GM19467 (cell line): Measurements from ENCODE around the gene TAGLN2.

Experiments
- ATAC-seq: cut with Tn5 transposase; IDR thresholded peaks from one replicate; pipeline ENCODE4 v1.9.1; 2021; ENCODE audit warnings: mild to moderate bottlenecking, moderate library complexity; ENCODE audit not compliant: unreplicated experiment

Gene TAGLN2

DNA sequence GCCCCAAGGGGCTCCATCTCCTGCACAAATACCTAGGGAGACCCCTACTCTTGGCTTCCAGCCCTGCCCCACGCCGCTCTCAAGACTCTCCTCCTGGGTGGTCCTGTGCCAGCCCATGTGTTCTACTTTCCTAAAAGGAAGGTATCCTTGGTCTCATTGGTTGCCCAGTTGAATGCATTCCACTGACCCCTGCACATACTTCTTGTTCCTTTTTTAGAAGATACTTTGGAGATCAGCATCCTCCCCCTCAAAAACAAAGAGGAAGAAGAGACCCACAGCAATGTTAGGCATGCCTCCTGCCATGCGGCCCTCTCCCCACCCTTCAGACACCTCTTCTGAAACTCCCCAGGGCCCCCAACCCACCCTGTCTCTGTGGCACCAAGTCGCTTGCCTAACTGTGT, 24.7 kb upstream of the TAGLN2 start:
- ATAC-seq = no peak

DNA sequence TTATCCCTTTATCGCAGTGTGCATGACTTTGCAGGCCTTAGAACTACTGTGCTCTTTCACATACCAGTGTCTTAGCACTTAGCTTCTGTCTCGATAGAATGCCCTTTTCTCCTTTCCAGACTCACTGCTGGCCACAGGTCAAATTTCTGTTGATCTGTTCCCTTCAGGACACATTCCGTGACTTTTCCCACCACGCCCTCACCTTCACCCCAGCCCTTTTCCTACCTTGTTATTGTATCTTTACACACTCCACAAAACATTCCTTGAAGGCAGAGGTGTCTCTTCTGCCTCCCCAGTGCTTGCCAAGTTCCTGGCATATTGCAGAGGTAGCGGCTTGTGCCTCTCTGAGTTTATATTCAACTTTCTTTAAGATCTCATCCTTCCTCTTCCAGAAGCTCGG, 23.8 kb upstream of the TAGLN2 start:
- ATAC-seq = no peak

DNA sequence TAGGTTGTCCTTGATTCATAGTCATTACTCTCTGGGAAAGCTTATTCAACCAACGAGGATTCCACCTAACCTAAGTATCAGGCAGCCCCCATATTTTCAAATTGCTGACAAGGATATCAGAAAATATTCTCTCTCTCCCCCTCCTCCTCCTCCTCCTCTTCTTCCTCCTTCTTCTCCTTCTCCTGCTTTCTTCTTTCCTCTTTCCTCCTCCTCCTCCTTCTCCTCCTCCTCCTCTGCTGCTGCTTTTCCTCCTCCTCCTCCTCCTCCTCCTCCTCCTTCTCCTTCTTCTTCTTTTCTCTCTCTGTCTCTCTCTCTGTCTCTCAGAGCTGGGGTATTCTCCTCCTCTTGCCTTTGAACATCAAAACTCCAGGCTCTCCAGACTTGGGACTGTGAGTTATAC, 22.6 kb upstream of the TAGLN2 start:
- no peak for ATAC-seq

DNA sequence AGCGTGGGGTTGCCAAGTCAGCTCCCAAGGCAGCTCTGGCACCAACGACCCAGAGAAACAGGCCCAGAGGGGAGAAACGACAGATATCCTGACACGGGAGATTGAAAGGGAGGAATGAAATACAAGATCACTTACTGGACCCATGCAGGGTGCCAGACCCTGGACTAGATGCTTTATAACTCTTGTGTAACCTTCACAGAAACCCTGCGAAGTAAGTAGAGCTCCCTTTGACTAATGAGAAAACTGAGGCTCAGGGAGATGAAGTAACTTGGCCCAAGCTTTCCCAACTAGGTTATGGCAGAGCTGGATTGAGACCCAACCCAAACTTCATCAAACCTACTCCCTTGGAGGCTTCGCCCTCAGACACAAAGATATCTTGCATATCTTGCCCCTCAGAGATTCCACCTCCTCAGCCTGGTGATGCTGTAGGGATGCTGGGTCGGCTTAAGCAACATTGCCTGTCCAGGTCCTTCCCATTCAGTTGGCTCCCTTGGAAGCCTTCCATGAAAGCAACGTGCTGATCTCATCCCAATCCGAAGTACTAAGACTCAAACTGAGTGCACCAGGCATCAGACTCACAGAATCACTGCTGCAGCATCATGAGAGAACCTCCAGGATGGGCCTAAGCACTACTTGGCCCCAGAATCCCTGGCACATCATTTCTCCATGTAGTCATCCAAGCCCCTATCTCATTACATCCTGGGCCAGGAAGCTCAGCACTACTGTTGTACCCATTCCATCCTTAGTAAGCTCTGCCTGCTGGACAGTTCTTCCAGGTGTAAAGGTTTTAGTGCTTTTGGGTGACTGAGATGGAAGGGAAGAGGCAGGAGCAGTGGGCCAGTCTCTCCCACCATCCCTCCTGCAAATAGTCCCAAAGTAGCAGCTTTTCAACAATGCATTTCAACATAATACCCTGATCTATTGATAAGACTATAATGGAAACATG, 21.2 kb upstream of the TAGLN2 start:
- ATAC-seq = no peak

DNA sequence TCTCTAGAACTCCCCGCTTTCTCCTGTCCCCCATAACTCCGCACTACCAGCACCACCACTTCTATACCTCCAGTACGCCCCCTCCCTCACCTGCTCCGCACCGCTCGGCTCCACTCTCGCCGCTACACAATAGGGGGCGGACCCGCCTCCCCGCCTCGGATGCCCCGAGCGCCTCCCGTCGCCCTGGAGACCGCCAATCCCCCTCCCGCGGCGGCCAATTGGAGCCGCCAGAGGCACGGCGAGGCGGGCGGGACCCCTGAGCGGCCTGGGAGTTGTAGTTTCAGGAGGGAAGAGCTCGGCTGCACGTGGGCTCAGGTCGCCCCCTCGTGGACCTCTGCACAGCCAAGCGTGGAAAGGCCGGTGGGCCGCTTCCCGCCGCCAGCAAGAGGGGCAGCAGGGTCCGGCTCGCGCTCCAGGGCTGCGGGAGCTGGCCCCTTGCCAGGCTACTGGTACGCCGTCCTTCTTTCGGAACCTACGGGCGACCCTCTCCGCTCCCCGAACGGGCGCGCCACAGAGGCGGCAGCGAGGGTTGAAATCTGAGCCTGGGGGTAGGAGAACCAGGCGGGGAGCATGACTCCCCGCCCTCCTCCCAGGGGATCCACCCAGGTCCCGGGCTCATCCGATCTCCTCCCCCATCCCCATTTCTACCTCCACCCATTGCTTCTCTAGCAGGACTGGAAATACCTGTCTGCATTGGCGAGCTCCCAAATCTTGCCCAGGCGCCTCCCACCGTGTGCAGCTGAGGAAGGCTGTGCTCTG, 20.4 kb upstream of the TAGLN2 start, which contains the start of gene IGSF9:
TSS of gene IGSF9 (minus strand) at position 131 of the 759 bp plus-strand sequence. CDS start 2,159 bp downstream, outside the sequence.
- ATAC-seq = no peak

DNA sequence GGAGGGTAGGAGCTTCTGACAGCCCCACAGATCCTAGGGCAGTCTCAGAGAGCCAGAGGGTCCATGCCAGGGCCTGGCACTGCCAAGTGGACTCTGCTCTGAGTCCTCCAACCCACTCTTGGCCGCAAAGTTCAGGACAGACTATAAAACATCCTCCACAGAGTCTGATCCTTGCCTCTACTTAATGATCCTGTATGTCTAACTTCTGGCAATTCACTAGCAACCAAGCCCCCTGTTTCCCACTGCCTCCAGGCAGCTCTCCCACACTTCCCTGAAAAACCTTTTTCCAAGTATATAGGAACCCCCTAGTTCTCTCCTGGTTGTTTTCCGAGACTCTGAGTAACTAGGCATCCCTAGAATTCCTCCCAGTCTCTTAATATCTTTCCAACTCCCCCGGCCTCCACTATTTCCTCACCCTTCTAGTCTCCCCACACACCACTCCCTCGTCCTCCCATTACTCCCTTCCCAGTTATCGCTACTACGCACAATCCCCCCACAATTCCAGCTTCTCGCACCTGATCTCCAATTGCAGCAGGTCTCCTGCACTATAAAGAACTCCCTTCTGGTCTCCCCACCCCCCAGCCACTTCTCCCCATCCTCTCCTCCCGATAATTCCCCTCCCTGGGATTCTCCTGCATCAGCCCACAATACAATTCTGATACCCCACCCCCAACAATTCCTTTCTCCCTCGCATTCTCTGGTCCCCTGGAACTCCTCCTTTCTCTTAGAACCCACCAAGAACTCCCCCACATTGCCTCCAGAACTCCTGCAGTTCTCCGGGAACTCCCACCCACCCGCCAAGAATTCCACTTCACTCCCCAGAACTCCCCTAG, 19.5 kb upstream of the TAGLN2 start:
- no peak for ATAC-seq

DNA sequence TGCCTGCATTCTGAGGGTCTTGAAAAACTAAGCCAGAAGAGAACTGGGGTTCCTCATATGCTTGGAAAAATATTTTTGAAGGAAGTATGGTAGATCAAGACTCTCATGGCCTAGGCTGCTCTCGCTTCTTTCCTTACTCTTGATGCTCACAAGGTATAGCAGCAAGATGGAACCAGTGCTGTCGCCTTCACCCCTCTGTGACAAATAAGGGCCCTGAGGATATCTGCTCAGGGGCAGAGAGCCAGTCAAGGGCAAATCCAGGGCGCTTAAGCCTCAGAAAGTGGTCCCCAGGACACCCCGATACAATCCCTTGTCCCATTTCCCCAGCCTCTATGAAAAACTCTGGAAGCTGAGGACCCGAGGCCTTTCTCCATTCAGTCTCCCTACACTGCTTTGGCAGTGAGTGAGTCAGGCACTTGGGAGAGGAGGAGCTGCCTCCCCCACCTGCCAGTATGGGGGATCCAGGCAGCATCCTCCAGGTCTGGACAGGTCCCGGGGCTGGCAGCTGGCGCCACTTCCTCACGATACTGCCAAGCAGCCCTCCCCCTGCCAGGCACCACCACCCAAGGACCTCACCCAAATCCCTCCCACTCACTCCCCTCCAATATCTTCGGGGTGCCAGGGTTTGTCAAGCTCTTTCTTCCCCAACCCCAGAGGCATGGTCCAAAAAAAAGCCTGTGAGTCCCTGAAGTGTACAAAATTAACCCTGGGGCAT, 18.8 kb upstream of the TAGLN2 start:
- no peak for ATAC-seq

DNA sequence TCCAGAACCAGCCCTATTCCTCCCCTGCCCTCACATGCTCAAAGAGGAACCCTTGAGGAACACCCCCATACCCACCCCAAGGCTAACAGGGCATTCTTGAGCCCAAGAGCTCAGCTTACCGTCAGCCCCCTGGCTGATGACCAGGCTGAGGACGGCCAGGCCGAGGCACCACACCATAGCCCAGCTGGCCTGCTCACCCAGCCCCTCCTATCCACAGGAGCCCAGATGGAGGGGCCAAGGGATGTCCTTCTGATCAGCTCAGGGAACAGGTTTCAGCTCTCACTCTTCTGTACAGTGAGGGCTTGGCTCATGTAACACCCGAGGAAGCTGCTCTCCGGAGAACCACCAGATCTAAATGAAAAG, 18.0 kb upstream of the TAGLN2 start:
- no peak for ATAC-seq

DNA sequence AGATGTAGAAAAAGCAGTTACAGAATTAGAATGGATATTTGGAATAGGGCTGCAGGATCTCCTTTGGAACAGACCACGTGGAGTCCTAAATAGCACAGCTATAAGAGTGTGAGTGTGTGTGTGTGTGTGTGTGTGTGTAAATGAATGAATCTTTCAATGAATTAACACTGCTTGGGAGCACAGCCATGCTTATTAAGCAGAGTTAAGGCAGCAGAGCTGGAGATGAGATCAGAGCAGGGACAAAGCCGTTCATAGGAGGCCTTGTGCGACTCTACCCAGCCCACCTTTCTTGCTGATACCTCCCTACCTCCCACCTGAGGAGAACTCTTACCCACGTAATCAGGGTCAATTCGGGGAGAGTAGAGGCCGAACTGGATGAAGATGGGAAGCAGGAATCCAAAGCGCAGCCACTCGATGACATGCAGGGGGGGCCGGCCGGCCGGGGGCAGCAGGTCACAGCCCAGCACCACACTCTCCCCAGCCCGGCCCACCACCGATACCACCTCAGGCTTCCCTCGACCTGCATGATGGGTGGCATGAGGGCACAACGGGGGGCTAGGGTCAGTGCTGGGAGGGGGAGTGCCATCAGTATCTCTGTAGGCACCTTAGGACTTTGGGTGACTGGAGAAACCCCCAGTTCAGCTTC, 17.4 kb upstream of the TAGLN2 start:
- no peak for ATAC-seq

DNA sequence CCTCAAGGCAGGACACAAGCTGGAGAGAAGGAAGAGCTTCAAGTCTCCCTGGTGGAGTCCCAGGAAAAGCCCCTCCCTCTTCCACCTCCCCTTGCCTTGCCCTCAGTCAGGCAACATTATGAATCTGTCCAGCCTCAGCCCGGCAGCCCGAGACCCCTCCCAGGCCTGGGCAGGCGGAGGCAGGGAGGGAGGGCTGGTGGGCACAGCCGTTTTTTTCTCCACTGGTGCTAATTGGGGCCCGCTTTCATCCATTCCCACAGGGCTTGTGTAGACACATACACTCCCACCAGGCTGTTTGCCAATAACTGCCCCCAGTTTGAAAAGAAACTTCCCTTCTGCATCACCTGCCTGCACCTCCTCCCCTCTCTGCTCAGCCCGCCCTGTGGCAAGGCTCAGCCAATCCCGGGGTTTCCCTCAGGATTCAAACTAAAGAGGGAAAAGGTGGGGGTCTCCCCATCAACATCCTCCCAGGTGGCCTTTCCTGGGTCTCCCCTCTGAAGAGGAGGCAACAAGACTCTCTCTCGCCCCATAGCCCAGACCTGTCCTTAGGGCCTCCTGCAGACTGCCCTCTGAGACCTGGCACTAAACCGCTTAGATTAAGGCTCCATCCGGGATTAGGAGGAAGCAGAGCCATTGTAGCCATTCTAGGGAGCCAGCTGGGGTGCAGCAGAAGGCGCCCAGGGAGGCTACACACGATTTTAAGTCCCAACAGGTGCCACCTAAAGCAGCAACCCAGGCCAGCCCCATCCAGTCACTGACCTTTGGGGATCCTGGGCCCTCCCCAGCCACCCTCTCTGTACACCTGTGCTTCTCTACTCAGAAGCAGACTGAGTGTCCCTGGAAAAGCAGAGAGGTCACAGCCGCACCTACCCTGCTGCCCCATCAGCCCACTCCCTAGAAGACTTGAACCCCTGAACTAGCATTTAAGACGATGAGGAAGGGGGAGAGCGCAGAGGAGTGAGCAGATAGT, 16.6 kb upstream of the TAGLN2 start:
- ATAC-seq = no peak

DNA sequence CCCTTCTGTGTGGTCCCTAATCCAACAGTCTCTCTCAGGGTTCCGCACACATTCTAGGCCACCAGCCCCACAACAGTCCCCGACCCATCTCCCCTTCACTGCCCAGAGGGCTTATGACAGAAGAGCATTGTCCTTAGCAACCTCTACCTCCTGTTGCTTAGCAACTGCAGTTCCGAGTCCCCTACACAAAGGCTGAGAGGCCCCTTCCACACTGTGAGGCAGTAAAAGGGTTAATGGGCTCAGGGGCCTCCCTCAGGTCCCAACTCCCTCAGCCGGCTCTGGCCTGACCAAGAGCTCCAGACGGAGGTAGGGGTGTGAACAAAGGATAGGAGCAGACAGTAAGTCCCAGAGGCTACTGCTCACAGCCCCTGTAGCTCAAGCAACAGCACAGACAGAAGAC, 15.8 kb upstream of the TAGLN2 start:
- no peak for ATAC-seq

DNA sequence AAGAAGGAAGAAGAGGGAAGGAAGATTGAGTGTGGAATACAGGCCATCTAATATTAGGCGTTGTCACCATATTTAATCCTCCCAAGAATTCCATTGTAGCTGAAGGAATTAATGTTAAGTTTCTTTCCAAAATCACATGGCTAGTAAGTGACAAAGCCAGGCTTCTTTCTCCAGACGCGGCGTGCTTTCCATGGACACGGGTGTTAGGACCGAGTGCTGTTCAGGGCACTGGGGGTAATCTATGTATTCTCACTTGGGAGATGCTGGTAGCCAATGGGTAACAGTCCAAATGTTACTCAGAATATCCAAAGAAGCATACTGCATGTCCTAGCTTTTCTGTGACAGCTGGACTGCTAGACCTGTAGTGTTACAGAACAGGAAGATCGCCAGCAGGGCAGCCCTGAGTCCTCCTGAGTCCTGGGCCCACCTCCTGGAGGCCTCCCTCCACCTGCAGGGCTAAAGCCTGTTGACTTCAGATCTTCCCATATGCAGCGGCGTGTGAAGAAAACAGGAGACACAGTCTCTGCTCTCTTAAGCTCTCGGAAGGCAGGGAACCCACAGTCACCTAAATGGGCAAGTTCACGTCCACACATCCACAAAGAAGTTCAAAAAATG, 14.8 kb upstream of the TAGLN2 start:
- ATAC-seq = no peak

DNA sequence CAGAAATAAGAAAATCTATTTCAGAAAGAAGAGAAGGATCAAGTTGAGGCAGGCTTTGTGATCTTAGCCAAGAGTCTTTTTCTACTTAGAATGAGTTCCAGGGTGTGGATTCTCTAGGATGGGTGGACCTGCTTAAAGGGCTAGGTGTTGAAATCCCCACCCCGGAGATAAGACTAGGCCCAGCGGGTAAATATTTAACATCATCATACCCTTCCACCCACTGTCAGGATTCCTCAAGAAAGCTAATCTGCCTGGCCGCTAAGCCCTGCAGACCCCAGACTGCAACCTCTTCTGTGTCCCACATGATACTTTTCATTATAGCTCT, 14.3 kb upstream of the TAGLN2 start:
- no peak for ATAC-seq

DNA sequence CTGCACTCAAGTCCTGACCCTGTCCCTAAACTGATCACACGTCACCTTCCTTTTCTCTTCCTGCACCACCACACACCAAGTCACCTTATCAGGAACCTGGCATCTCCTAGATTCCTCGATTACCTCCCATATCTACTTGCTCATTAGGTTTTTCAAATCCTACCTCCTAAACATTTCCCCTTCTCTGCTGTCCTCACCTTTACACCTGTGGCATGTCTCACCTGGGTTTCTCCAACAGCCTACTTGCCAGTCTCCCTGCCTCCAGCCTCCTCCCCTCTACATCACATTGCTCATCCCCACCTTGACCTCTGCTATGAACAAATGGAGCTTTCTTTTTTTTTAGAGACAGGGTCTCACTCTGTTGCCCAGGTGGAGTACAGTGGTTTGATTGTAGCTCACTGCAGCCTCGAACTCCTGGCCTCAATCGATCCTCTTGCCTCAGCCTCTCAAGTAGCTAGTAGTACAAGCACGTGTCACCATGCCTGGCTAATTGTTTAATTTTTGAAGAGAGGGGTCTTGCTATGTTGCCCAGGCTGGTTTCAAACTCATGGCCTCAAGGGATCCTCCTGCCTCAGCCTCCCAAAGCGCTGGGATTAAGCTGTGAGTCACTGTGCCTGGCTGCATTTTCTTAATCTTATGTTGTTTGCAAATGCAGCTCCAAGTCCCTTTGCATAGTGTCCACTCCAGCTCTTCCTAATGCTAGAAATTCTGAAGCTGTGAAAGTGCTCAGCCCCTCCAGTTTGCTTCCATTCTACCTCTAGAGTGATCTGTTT, 13.8 kb upstream of the TAGLN2 start:
- no peak for ATAC-seq

DNA sequence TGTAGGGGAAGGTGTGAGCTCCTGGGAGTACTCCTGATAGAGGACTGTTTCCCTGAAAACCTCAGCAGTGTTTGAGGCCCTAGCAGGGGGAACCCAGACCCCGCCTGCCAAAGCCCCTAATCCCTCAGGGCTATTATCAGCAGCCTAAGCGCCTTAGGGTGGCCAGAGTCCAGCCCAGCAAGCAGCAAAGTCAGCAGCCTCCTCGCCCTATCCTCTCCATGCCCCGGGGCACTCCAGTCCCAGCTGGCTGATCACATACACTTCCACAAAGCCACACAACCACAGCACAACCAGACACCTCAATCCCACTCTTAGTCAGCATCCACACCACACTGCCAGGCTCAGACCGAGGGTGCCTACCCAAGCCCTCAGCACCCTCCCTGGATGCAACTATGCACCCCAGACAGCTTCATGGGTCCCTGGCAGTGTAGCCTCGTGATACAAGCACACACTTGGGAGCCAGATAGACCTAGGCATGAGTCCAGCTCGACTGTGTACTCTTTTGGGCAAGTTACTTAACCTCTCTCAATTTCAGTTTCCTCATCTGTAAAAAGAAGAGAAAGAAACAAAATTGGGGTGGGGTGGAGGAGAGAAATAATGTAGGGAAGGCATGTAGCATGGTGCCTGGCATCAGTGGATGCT, 13.0 kb upstream of the TAGLN2 start:
- no peak for ATAC-seq

DNA sequence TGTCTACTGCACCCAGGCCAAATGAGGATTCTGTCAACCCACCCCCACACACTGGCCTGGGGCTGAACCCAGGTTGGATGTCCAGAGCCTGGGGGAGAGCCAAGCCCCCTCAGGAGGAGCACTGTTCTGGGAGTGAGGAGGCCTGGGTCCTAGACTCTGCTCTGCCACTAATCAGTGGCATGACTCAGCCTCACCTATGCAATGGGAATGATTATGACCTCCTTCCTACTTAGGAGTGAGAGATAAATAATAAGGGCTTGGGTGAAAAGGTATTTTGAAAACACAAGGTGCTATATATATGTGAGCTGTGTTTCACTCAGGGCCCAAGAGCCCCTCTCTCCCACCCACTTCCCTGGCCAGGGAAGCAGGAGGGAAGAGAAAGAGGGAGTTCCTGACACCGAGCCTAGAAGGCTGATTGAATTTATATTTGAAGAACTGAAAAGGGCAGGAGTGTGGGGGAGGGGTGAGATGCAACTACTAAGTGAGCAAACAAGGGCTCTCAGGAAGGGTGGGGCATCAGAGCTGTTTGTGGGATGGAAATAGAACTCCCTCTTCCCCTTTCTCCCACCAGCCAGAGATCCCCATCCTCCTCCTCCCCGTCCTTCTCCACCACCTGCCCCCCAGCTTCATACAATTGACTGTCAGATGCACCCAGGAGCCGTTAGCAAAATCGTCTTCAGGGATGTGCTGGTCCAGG, 11.9 kb upstream of the TAGLN2 start:
- ATAC-seq = no peak
